Left renal cortex interstitium (tissue), 4 donors: ENCODE measurements around the gene SCUBE2. TPM values are rescaled to one million over a fixed set of nuclear protein-coding genes. Genes with fewer than 3 reads are reported as not detected.

Experiments
- DNase-seq, 4 donors: peaks; one replicate each; pipeline ENCODE4 v3.0.0-alpha.2; 2013; ENCODE audit warnings: low read depth in 4 of 4, low spot score in 2 of 4, missing footprints in 1 of 4
- polyA plus RNA-seq, 4 donors: library from polyadenylated mRNA; unstranded; fragments of 120-200 nt; gene quantifications; one replicate each; pipeline ENCODE4 v1.2.1, GENCODE V29; 2013; ENCODE audit not compliant: insufficient read length in 4 of 4

The SCUBE2 gene
- polyA plus RNA-seq, 4 donors, result 4.5 to 7.9 (median 6.2) TPM

DNA sequence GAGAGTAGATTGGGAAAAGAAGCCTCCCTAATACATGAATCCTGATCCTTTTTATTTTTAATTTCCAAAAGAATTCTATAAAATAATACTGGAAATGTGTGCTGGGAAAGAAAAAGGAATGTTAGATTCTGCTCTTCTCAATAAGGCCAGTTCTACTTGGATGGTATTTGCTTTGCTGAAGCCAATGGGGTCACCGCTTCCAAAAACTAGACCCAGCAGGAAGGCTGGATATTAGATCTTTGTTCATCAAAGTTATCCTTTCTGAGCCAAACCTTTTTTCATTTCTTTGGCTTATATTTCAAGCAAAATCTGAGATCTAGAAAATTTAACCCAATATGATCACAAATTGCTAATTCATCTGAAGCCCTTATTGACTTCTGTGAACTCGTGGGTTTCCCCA, 41.4 kb downstream of the SCUBE2 start:
- DNase-seq, result no peak

DNA sequence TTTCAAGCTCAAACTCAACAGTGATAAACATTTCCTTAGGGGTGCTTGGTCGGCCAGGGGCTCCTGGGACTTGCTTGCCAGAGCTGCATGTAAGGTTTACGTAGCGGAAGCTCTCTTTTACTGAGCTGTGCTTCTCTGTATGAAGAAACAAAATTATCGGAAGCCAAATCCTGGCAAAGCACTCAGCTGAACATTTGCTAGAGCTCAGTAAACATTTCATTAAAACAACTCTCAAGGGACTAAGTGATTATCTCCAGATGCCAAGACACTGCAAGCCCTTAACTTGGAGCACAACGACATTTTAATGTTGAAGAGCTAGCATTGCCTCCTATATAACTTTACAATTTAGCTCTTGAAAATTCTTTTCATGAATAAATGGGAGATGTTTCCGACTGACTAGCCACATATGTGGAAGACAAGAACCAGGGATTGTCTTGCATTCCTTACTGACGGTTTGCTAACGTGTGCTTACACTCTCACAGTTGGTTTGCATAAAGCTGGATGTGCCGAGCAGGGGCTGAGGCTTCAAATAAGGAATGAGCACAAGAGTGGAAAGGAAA, 43.4 kb downstream of the SCUBE2 start:
- peak; percentile 47 to 63 (median 52) for DNase-seq

GRCh38 chr11:9046481-9046880, 44.9 kb downstream of the SCUBE2 start:
- DNase-seq, result no peak

- no peak for DNase-seq
These were observed 48.9 kb downstream of the SCUBE2 start for GRCh38 chr11:9042488-9042887.

DNA sequence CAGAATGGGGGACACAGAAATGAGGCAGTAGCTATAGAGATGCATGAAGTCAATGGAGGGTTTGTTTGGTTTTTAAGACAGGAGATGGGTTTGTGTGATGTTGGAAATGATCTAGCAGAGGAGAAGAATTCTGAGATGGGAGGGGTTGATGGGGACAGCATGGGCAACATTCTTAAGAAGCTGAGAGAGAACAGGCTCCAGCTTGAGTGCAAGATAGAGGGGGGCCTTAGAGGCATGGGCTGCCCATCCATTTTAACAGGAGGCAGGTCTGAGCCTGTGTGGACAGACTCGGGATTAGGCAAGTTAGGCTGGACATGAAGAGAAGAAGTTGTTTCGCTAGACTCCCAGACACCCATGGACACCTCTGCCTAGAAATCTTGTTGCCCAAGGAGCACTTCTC, 49.7 kb downstream of the SCUBE2 start:
- no peak for DNase-seq

DNA sequence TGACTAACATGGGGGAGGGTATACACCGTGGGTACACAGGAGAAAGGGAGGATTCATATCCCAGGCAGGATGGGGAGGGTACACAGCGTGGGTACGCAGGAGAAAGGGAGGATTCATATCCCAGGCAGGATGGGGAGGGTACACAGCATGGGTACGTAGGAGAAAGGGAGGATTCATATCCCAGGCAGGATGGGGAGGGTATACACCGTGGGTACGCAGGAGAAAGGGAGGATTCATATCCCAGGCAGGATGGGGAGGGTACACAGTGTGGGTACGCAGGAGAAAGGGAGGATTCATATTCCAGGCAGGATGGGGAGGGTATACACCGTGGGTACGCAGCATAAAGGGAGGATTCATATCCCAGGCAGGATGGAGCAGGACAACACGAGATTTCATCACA, 51.0 kb downstream of the SCUBE2 start:
- DNase-seq, result no peak

GRCh38 chr11:9039863-9040262, 51.5 kb downstream of the SCUBE2 start:
- no peak for DNase-seq

DNA sequence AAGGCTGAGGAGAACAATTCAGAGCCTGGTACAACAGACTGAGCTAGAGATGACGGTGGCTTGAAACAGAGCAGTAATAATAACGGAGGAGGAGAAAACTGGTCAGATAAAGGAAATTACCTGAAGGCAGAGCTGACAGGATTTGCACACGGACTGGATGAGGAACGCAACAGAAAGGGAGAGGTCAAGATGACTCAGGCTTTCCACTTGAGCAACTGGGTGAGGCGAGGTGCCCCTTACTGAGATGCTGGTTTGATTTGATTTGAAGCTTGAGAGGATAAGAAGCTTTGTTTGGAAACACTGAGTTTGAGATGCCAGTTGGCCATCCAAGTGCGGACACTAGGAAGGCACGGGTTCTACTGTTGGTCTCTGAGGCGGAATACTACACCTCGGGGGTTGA, 52.2 kb downstream of the SCUBE2 start:
- DNase-seq, result no peak

DNA sequence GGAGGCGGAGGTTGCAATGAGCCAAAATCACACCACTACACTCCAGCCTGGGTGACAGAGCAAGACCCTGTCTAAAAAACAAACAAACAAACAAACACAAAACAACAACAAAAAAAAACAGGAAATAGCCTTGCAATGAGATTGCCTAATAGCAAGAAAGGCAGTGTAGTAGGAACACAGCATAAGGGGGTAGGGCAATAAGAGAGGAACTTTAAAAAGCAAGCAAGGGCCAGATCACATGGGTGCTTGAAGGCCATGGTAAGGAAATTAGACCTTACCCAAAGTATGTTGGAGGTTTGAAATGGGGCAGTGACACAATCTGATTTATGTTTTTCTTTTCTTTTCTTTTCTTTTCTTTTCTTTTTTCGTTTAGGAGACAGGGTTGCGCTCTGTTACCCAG, 52.9 kb downstream of the SCUBE2 start:
- DNase-seq, result no peak

DNA sequence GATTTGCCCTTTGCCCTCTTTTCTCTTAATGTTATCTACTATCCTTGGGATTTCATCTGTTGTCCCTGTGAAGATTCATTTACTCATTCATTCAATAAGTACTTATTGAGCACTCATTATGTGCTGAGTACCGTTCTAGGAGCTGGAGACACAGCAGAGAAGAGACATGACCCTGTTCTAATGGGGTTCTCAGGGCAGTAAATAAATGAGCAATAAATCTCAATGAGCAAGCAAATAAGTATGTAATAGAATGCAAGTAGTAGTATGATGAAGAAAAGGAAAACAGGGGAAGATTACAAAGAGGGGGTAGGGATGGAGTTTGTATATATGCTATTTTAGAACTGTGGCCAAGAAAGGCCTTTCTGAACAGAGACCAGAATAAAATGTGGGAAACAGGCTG, 53.4 kb downstream of the SCUBE2 start:
- no peak for DNase-seq

DNA sequence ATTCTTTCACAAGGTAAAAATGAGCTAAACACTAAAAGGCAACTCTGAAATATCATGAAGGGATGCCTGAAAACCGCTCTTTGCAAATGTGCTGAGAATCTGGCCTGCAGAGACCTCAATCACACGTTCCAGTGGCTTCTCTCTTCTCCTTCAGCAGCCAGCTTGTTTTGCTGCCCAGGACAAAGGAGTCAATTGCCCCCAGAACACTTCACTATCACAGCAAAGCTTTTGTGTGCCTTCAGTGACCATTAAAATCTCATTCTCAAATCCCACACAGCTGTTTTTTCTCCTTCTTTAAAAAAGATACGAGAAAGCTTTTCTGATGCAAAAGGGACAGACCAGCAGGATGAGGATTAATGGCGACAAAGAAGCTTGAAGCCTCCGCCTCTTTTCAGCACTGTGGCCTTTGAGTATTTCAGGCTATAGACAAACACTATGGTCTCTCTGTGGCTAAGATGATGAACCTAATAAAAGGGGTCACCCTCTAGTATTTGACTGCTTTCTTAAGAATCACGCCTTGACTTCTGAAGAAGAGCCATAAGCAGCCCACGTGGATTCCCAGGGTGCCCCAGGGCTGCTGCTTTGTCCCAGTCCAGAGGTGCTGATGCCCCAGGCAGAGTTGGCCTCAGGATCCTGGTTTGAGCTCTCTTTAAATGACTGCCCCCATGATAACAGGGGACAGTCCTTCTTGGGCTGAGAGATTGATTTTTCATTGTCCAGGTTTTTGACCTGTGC, 54.2 kb downstream of the SCUBE2 start:
- no peak for DNase-seq

DNA sequence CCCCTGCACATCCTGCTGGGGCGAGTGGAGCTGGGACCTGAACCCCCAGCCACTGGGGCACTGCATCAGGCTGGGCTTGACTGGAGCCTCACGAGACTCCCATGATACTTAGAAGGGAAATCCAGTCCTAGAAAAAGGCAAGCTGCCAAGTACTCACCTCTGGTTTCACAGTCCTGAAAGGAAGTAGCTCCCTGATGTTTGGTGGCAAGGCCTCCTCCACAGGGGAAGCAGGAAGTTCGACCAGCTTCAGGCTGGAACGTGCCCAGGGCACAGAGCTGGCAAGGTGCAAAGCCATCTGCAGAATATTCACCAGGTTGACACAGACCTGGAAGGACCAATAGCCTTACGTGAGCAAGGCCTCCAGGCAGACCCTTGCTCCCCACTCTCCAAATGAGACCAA, 60.8 kb downstream of the SCUBE2 start:
- no peak for DNase-seq

- DNase-seq, result no peak
These were observed 62.0 kb downstream of the SCUBE2 start for GRCh38 chr11:9029422-9029821.

- DNase-seq, result no peak
These were observed 62.8 kb downstream of the SCUBE2 start for GRCh38 chr11:9028581-9028980.

DNA sequence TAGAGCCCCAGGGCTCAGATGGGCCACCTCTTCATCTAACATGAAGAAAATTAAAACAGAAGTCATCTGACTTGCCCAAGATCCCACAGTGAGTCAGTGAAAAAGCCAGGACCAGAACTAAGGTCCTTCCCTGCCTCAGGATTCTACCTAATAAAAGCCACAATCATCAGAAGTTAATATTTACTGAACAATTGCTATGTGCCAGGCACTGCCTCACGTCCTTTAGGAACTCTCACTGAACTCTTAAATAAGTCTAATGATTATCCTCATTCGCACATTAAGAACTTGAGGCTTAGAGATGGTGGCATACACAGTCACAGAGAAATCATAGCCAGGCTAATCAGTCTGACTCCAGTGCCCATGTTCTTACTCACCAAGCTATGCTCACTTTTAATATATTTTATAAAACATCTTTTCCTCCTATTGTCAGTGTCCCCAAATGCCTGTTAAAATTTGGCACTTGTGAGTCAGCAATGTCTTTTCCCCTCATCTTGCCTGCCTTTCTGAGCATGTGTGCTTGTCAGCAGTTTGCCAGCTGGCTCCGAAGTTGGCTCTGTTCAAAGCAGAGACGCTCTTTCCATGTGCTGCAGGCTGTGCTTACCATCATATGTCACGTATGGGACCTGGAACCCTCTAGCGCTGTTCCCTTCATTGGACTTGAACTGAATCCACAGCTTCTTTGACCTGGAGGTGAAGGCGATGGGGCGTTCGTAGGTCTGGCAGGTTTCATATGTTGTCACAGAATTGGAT, 66.1 kb downstream of the SCUBE2 start:
- no peak for DNase-seq

DNA sequence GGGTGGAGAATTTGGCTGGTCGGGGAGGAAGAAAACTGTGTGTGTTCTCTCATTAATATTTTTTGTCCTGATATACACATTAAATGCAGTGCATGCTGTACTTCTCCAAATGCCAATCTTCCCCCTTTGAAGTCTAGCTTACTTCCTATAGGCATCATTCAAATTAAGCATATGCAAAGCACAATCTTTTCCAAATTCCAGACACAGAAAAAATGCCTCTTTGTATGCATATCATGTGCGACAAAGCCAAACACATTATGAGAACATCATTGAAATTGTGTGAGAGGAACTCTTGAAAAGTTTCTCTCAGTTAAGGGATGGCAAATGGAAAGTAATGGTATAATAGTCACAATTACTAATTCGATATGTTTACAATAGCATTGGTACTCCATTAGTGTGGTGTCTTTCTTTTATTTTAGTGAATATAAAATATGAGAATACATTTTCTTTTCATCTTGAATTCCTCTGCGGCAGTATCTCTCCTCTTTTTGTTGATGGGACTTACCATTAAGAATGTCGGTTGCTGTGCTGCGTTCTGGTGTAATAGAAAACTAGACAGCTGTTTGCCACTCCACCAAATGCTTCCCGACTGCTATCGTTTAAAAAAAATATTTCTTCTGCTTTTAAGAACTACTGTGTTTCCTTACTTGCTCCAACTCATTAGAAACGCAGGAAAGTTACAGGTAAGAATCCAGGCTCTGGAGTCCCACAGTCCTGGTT, 68.3 kb downstream of the SCUBE2 start:
- no peak for DNase-seq

- no peak for DNase-seq
These were observed 70.5 kb downstream of the SCUBE2 start for GRCh38 chr11:9020916-9021315.

GRCh38 chr11:9019861-9020260, 71.5 kb downstream of the SCUBE2 start:
- DNase-seq, result no peak

GRCh38 chr11:9017773-9018172, 73.6 kb downstream of the SCUBE2 start:
- no peak for DNase-seq

DNA sequence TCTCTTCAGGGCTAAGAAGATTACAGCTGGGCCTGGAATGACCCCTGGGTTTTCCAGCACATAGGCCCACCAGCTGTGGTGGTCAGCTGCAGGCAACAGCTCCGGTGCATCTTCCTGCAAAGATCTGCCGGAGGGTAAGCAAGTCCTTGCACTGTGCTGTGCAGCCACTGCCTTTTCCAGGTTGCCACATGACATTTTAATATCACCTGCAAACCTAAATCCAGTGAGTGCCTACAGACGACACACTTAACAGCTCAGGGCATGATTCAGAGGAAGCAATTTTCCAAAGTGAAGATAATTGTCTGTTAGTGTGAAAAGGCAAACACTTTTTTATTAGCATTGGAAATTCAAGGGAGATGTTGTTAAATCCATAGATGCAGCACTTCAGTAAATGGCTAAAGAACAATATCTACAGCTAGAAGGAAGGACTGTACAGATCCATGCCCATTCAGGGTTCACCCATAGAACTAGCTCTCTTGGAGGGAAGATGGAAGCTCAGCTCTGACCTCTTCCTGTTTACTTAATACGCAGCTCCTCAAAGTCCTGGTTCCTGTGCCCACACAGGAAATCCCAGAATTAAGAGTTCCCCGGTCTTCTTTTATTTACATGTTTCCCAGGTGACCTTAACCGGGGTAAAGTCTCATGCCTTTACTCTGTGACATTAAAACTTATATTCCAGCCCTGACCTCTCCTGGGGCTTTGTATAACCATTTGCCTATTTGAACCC, 74.3 kb downstream of the SCUBE2 start:
- DNase-seq, result no peak

DNA sequence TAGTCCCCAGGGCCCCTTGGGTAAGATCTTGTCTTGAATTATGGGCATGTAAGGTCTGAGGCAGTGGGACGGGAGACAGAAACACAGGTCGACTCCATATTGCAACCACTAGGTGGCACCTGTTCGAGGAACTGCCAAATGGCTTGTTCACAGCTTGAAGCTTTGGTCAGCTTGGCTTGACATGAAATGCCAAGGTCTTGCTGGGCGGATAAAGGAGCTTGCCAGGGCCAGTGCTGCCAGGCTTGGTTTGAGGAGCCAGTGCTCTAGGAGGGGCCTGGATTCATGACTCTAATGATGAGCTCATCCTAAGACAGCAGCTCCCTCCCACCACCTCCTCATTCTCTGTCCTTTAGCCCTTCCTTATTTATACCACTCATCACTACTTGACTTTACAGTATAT, 75.7 kb downstream of the SCUBE2 start:
- peak in 2 of 4 donors; percentile 34 to 56 for DNase-seq
